Measurements from ENCODE around the gene CHD2. TPM values are rescaled to one million over a fixed set of nuclear protein-coding genes. Genes with fewer than 3 reads are reported as not detected.
A peak's percentile ranks its signal among the peaks of the same experiment; 100 is the strongest.

CHD2 gene
- total RNA-seq, 1 donor from 2014 or later = 90.9 TPM

DNA sequence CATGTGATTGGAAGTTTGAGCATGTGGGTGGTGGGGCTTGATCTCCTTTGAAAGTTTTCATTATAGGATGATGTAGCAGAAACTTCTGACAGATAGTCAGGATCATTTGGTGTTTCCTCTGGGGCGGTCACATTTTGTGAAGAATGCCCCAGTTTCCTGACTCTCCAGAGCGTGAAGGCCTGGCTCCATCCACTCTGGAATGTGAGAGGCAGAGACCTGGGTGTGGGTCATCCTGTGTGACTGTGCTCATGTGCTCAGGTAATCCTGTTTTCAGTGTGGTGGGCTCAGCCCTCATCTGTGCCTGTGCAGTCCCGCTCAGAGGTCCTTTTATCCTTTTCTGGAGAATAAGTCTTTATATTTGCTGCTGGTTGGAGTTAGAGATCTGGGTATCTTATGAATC is 107.9 kb downstream of the CHD2 start:
- DNase-seq (ENCODE audit: low spot score) = no peak

DNA sequence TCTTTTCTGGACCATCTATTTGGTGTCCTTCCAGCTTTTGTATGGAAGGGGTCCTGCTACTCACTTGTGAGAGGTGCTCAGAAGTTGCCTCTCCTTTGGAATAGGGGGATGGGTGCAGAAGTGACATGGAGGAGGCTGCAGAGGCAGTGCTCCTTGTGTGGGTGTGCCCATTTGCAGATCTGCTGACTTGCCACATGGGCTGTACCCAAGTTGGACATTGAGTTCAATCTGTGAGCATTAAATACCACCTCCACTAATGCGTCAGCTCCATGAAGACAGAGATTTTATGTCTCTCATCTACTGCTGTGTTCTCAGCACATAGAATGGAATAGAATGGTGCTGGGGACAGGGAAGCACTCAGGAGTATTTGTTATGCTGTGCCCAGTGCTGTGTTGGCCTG is 112.7 kb downstream of the CHD2 start:
- no peak for DNase-seq (ENCODE audit: low spot score)

DNA sequence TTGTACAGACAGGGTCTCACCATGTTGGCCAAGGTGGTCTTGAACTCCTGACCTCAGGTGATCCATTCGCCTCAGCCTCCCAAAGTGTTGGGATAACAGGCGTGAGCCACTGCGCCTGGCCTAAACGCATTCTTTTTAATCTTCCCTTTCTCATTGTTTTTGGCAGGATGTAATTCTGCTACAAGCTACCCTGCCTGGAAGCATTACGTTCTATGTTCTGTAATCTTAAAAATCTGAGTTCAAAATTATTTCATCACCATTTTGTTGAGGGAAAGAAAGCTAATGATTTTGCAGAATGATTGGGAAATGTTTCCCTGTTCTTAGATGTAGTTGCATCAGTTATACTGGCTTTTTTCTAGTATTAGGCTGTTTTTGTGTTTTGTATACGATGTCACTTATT is 117.4 kb downstream of the CHD2 start:
- no peak for DNase-seq (ENCODE audit: low spot score)

DNA sequence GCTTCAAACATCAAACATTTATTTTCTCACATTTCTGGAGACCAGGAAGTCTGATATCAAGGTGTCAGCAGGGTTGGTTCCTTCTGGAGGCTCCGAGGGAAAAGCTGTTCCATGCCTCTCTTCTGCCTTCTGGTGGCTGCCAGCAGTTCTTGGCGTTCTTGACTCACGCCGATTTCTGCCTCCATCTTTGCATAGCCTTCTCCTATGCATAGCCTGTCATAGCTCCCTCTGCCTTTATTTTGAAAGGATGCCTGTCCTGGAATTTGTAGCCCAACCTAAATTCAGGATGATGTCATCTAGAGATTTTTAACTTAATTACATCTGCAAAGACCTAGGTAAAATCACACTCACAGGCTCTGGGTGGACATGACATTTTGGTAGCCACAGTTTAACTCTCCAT is 118.5 kb downstream of the CHD2 start:
- no peak for DNase-seq (ENCODE audit: low spot score)

DNA sequence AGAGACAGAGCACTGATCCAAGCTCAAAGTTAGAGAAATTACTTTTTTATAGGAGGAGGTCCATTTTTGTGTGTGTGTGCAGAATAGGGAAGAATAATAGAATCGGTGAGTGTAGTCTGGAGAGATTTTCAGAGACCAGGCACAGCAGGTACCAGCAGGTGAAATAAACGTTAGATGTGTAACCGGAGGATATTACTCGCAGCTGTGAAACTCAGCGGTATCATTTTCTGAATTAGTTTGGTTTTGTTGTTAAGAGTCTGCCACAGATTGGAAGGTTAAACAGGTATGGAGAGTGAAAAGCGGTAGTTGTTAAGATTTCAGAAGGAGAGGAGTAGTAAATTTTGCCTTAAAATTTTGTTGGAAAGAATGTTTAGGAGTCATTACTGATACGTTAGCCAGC is 119.0 kb downstream of the CHD2 start:
- DNase-seq (ENCODE audit: low spot score) = no peak

DNA sequence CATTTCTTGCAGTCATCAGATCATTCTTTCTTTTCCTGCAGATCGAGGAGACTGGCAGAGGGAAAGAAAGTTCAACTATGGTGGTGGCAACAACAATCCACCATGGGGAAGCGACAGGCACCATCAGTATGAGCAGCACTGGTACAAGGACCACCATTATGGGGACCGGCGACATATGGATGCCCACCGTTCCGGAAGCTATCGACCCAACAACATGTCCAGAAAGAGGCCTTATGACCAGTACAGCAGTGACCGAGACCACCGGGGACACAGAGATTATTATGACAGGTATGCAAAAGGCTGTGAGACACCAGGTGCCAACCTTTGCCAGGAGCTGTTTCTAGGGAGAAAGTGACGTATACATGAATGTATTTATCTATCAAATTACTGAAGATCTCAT is 119.8 kb downstream of the CHD2 start:
- DNase-seq (ENCODE audit: low spot score) = no peak

DNA sequence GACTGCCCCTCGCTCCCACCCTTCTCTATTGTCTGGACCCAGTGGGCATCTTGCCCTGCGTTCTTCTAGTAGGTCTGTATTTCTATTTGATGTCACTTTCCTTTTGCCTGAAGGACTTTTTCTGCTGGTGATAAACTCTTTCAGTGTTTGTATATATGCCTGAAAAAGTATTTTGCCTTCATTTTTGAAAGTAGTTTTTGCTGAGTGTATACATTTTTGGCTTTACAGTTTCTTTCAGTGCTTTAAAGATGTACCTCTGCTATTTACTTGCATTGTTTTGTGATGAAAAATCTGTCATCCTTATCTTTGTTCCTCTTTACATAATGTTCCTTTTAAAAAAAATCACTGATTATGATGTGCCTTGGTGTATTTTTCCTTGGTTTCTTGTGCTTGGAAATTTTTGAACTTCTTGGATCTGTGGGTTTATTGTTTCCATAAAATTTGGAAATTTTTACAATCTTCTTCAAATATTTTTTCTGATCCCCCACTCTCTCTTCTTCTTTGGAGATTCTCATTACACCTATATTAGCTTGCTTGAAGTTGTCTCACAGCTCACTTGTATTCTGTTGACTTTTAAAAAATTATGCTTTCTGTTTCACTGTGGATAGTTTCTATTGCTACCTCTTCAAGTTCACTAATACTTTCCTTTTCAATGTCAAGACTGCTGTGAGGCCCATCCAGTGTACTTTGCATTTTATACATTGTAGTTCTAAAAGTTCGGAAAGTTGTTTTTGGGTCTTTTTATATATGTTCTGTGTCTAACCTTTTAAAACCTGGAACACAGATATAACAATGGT is 121.0 kb downstream of the CHD2 start:
- no peak for DNase-seq (ENCODE audit: low spot score)

DNA sequence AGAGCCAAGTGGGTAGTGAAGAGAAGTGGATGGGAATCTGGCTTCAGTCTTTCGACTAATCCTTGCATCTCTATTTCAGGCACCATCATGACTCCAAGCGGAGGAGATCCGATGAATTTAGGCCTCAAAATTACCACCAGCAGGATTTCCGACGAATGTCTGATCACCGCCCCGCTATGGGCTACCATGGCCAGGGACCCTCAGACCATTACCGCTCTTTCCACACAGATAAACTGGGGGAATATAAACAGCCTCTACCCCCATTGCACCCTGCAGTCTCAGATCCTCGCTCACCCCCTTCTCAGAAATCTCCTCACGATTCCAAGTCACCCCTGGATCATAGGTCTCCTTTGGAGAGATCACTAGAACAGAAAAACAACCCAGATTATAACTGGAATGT is 124.2 kb downstream of the CHD2 start:
- DNase-seq (ENCODE audit: low spot score) = no peak

DNA sequence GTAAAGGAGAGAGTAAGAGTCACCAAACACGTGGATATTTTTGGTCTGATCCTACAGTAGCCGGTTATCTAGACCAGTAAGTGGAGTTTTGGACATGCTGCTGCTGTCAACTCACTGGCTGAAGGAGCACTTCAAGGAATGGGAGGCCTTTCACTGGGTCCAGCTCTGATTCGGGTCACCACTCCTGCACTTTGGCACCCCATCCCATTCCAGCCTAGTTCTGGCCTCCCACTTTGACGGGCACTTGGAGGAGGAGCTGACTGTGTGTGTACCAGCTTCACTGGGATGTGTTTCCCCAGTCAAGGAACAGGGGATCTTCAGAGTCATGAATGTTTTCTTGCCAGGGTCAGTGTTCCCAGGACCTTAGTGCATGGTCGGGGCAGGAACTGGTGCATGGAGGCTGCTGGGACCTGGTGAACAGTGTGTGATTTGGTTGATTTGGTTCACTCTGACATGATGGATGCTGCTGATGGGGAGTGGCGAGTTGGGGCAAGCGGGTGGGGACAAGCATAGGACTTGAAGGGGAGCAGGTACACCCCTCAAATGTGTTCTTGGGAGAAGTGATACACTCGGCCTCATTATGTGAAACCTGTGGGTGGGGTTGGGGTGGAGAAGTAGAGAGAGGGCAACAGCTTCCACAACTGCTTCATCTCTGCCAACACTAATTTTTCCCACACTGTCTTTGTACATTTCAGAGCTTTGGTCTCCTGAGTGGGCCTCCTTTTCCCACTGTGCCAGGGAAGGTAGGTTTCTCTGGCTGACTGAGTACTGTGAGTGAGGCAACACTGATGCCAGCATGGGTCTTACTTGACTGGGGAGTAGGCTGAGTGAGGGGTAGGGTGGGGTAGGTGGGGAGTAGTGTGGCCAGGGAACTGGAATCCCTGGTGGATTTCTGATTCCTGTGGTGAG is 124.8 kb downstream of the CHD2 start:
- DNase-seq (ENCODE audit: low spot score) = no peak

DNA sequence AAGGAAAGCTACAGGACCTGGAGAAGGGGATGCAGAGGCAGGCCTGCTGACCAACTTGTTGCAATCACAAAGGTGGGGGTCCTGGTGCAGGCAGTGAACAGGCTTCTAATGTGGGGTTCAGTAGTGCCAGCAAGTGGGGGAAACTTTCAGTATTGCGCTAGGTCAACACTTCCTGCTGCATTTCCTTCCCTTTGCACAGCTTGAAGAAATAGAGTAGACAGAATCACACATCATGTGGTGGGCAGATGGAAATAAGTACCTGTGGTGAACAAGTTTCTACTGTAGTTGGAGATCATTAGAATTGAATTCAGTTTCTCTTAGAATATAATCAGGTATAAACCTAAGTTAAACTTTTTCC is 125.5 kb downstream of the CHD2 start:
- DNase-seq (ENCODE audit: low spot score) = no peak

DNA sequence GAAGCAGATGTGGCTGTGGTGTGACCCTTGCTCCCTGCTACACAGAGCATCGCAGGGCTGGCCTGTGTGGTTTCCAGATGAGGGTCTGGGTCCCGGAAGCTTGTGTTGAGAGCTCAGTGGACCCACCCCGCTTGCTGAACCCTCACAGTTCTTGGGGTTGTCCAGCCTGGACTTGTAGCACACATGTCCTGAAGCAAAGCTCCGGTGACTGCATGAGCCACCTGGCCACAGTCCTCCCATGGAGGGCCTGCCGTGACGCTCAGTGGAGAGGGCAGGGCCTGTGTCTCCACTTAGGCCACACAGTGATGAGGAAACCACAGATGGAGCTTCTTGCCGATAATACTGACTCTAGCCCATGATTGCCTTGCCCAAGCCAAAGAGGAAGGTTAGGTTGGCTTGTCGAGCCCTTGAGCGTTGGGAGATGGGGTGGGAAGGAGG is 126.3 kb downstream of the CHD2 start:
- DNase-seq (ENCODE audit: low spot score) = no peak

DNA sequence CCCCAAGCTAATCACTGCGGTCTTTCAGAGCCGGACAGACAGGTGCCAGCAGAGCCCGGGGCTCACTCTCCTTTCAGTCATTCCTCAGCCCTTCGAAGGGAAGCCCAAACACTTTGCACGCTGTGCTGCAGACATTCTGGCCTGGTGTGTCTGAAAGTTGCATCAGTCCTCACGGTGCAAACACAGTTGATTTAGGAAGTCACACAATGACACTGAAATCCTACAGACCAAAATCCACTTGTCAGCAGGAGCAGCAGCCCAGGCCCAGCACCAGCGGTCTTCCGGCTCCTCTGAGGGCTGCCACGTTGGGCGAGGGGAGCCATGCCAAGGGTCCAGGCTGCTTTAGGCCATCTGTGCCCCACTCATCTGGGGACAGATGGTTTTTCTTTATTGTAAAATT is 127.3 kb downstream of the CHD2 start:
- no peak for DNase-seq (ENCODE audit: low spot score)

DNA sequence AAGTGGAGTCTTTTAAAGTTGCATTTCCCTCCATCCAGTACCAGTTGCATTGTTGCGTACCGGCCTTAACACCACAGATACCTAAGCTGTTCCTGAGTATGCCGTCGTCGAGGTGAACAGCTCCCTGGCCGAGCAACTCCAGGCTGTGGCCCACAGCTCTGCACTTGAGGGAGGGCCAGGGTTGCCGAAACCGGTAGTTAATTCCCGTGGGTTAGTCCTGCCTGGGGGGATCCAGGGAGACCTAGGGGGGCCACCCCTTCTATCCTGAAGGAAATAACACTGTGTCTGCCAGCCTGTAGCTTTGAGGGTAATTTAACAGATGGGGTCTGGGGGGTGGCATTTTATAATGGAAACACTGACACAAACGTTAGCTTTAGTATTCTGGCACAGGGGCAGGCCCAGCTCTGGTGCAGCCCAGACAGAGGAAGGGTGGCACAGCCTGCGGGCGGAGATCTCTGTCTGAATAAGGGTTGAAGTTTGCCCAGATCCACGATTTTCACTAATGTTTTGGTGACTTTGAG is 128.0 kb downstream of the CHD2 start:
- DNase-seq (ENCODE audit: low spot score) = no peak

DNA sequence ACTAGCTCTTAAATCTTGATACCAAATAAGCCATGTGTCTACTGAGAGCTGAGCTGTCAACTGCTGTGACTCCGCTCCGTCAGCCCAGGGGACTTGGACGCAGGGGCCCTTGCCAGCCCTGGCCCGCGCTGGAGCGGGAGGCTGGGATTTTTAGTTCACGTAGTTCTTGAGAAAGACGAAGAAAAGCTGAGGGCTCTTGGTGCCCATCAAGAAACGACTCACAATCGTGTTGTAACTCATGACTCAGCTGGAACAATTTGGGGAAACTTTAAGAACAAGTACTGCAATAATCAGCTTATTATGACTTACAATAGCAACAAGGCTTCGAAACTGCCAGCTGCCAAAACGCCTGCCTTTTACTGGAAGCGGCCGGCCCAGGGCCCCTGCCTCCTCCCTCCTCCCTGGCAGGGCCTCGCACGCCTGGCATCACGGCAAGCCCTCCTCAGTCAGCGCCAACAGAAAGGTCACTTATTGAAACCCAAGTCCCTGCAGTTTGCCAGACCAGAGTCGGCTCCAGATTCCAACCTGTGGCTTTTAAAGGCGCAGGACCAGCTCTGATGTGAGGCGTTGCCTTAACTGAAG is 128.6 kb downstream of the CHD2 start:
- no peak for DNase-seq (ENCODE audit: low spot score)

DNA sequence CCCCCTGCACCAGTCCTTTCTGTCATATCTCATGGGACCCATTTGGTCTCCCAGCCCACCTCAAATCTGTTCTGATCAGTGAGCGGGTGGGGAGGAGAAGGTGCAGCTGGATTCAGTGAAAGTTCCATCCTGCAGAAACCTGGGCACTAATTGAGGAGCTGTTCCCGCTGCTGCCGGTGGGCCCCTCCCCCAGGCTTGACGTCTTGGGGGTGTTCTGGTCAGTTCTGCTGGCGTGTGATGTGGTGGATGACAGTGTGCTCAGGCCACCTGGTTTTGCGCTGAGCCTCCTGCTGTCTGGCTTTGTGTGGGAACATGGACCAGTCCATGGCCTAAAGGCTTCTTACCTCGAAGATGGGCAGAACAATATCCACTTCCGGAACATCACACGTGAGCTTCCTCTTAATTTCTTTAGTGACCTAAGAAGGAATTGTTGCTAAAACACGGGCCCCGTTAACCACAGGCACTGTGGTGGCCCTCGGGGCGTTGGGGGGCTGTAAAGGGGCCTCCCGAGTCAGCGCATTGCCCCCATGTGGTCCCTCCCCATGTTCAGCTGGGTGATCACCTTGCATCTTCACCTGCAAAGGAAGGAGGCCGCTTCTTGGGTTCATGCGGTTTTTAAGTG is 129.2 kb downstream of the CHD2 start:
- no peak for DNase-seq (ENCODE audit: low spot score)

DNA sequence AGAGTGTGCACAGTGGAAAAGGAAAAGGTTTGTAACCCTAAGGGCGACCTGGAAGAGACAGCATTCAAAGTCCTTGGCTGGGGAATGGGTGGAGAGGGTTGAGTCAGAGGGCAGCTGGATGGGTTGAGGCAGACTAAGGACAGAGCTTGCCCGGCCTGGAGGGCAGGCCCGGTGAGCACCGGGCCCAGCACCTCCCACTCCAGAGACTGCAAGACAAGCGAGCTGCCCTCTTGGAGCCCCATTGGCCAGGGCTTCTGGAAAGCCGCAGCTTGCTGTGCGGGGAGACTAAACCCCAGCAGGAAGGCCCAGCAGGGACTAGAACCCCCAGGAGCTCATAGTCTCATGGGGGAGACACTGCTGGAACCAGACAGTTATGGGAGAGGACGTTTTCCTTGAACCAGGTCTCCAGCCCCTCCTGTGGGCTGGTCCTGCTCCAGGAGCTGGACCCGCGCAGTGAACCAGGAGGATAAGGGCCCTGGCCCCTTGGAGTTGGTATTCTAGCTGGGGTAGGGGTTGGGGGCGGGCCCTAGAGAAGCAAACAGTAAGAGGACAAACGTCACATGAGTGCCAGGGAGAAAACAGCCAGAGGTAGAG is 129.8 kb downstream of the CHD2 start:
- DNase-seq (ENCODE audit: low spot score) = no peak

DNA sequence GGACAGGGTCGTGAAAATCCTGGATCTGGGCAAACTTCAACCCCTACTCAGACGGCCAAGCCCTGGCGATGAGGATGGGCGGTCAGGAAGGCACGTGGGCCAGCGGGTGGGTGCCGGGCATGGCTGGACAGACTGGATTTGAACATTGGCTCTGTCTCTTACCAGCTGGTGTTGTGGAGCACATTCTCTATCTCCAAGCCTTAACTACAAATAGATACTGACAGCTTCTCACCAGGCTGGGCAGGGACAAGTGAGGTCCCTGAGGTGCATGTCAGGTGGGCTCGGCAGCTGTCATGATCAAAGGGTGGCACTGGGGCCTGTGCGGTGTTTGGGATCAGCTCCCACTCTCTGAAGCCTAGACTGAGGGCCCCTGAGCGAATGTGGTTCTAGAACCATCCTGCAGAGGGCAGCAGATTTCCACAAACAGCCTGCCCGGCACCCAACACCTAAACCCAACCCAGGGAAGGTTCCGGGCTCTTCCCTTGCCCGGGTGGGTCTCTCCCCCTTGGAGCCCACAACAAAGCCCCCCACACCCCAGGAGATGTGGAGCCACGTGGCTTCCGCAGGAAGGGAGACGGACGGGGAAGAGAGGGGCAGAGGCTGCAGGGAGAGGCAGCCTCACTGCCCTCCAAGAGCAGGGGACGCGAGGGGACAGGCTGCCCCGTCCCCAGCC is 130.4 kb downstream of the CHD2 start:
- no peak for DNase-seq (ENCODE audit: low spot score)

DNA sequence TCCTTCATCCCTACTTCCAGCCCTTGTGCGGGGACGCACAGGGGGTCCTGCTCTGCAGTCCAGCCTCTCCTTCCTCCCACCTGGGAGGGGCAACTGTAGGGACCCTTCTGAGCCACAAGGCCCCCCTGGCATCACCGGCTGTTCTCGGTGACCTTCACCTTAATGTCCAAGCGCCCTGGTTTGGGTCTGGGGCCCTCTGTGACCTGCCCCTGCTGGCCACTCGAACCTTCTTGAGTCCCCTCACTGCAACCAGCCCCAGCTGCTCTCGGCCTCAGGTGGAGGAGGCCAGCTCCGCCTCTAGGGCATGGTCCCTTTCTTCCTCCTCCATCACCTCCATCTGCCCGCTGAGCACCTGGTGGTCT is 131.0 kb downstream of the CHD2 start:
- DNase-seq (ENCODE audit: low spot score) = no peak

DNA sequence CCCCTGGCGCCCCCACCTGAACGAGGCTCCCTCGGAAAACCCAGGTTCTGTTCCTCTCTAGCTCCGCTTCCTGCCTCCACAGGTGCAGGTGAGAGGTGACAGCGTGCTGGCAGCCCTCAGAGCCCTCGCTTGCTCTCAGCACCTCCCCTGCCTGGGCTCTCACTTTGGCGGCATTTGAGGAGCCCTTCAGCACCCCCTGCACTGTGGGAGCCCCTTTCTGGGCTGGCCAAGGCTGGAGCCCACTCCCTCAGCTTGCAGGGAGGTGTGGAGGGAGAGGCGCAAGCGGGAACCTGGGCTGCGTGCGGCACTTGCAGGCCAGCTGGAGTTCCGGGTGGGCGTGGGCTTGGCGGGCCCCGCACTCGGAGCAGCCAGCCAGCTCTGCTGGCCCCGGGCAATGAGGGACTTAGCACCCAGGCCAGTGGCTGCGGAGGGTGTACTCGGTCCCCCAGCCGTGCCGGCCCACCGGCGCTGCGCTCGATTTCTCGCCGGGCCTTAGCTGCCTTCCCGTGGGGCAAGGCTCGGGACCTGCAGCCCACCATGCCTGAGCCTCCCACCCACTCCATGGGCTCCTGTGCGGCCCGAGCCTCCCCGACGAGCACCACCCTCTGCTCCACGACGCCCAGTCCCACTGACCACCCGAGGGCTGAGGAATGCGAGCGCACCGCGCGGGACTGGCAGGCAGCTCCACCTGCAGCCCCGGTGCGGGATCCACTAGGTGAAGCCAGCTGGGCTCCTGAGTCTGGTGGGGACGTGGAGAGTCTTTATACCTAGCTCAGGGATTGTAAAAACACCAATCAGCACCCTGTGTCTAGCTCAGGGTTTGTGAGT is 131.6 kb downstream of the CHD2 start:
- DNase-seq (ENCODE audit: low spot score) = peak; percentile 57
